Measurements from ENCODE around the gene FBXL12. TPM values are rescaled to one million over a fixed set of nuclear protein-coding genes. Genes with fewer than 3 reads are reported as not detected.

FBXL12 gene, protein sequence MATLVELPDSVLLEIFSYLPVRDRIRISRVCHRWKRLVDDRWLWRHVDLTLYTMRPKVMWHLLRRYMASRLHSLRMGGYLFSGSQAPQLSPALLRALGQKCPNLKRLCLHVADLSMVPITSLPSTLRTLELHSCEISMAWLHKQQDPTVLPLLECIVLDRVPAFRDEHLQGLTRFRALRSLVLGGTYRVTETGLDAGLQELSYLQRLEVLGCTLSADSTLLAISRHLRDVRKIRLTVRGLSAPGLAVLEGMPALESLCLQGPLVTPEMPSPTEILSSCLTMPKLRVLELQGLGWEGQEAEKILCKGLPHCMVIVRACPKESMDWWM
- polyA plus RNA-seq (2013): 24.4 TPM

DNA sequence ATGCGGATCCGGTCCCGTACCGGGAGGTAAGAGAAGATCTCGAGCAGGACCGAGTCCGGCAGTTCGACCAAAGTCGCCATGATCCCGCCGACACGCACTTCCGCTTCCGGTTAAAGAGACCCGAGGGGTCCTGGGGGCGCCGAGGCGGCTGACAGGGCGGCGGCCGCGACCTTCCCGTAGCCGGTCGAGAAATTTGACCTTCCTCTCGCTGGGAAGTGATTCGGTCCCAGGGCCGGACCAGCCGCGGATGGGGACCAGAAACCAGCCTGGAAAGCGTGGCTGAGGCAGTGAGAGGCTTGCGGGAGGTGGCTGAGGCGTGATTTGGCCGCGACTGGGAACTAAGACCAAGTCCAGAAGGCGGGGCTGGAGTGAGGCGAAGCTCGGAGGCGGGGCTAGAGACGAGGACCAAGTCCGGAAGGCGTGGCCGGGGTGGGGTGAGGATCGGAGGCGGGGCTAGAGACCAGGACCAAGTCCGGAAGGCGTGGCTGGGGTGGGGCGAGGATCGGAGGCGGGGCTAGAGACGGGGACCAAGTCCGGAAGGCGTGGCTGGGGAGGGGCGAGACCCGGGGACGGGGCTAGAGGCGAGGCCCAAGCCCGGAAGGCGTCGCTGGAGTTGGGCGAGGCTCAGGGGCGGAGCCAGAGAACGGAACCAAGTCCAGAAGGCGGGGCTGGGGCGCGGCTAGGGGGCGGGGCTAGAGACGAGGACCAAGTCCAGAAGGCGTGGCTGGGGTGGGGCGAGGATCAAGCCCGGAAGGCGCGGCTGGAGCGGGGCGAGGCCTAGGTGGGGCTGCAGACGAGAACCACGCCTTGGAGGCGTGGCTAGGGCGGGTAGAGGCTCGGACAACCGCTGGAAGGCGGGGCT is at the start of gene FBXL12:
TSS of gene FBXL12 (minus strand) at position 346 of the 862 bp plus-strand sequence. CDS start at position 80, 266 bp downstream.
- 0% methylated on average over 74 of the region's 82 CpGs for WGBS (ENCODE audit: insufficient coverage)
- POLR2A ChIA-PET: interaction anchor here (0.6 to 1.7 kb wide), 7 partner anchors 9 to 582 kb away, joined by 3 to 7 read pairs (median 5); partner anchors contain the start of genes UBL5 and ZNF846
- Histone ChIP-seq H3K9me3 (ENCODE audit: control extremely low read depth in 1 of 5, control insufficient read depth in 4 of 5, insufficient read depth in 2 of 5, low read depth in 1 of 5, low read length in 4 of 5) (peaks cover 0 to 3% (median 0%) of the 10 kb centered on the region in 5 experiments), H3K27me3 (replicated peaks in 2 of 5; ENCODE audit: control insufficient read depth in 4 of 5, insufficient read depth in 5 of 5, low read length in 4 of 5) (no peaks in the 10 kb centered on the region), H3K27ac (ENCODE audit: insufficient read depth in 1 of 2, low read depth in 1 of 2, low read length in 2 of 2, poor library complexity in 1 of 2, severe bottlenecking in 2 of 2) (peak within 1 kb of the TSS; percentile 75 to 89), H3K36me3 (ENCODE audit: control insufficient read depth in 4 of 4, insufficient read depth in 4 of 4, low read length in 3 of 4) (peaks cover 2 to 8% (median 5%) of the 10 kb centered on the region in 4 experiments), H3K4me3 (ENCODE audit: control insufficient read depth in 1 of 7, extremely low read depth in 1 of 7, insufficient read depth in 4 of 7, low read depth in 2 of 7, low read length in 6 of 7) (peak within 1 kb of the TSS; percentile 90 to 99 (median 95)), H3K4me1 (ENCODE audit: control extremely low read depth in 1 of 4, control insufficient read depth in 4 of 4, insufficient read depth in 4 of 4, low read length in 3 of 4) (peaks cover 0 to 20% (median 14%) of the 10 kb centered on the region in 4 experiments)
- peak; percentile 99 to 100 (median 99) for DNase-seq
- CTCF ChIA-PET: no interaction called here

DNA sequence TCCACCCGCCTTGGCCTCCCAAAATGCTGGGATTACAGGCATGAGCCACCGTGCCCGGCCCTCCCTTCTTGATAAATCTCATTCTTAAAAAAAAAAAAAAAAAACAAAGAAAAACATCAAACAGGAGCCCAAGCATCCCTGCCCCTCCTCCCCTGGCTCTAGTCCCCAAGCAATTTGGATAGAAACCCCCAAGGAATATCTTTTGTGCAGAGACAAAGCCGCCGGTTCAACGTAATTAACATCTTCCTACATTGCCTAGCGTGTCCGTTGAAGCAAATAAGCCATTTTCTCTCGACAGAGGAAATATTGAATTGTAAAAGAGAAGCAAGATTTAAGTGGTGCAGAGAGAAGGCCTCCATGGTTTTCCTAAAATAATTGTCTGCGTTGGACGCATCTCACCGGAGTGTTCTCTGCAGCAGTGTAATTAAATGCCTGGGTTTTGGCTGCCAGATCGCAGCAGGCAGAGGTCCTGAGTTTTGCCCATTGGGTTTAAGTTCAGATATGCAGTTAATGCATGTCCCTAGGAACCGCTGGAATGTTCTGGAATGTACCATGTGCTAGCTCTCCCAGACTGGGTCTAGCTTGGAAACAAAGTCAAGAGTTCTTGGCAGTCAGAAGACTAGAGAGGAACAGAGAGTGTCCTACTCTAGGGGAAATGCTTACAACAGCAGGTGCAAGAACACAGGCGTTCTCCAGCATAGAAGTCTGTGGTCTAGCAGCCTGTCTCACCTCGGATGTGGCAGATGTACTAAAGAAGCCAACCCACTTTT is 47.0 kb upstream of the FBXL12 start:
- DNase-seq: no peak
- no peaks in the 10 kb centered on the region for H3K27me3 ChIP-seq (replicated peaks in 2 of 5; ENCODE audit: control insufficient read depth in 4 of 5, insufficient read depth in 5 of 5, low read length in 4 of 5)
- CTCF ChIA-PET: no interaction called here
- no peaks in the 10 kb centered on the region for H3K36me3 ChIP-seq (ENCODE audit: control insufficient read depth in 4 of 4, insufficient read depth in 4 of 4, low read length in 3 of 4)
- WGBS (ENCODE audit: insufficient coverage): 100% methylated on average over 8 of the region's 16 CpGs
- no peaks in the 10 kb centered on the region for H3K4me1 ChIP-seq (ENCODE audit: control extremely low read depth in 1 of 4, control insufficient read depth in 4 of 4, insufficient read depth in 4 of 4, low read length in 3 of 4)
- POLR2A ChIA-PET: no interaction called here
- no peaks in the 10 kb centered on the region for H3K9me3 ChIP-seq (ENCODE audit: control extremely low read depth in 1 of 5, control insufficient read depth in 4 of 5, insufficient read depth in 2 of 5, low read depth in 1 of 5, low read length in 4 of 5)
- no peak overlapping the region for H3K27ac ChIP-seq (ENCODE audit: insufficient read depth in 1 of 2, low read depth in 1 of 2, low read length in 2 of 2, poor library complexity in 1 of 2, severe bottlenecking in 2 of 2)
- H3K4me3 ChIP-seq (ENCODE audit: control insufficient read depth in 1 of 7, extremely low read depth in 1 of 7, insufficient read depth in 4 of 7, low read depth in 2 of 7, low read length in 6 of 7): no peak overlapping the region

GRCh38 chr19:9863759-9864158 is 44.9 kb upstream of the FBXL12 start:
- ChIA-PET POLR2A (no interaction called here), CTCF (no interaction called here)
- Histone ChIP-seq H3K27ac (ENCODE audit: insufficient read depth in 1 of 2, low read depth in 1 of 2, low read length in 2 of 2, poor library complexity in 1 of 2, severe bottlenecking in 2 of 2) (no peak overlapping the region), H3K9me3 (ENCODE audit: control extremely low read depth in 1 of 5, control insufficient read depth in 4 of 5, insufficient read depth in 2 of 5, low read depth in 1 of 5, low read length in 4 of 5) (no peaks in the 10 kb centered on the region), H3K27me3 (replicated peaks in 2 of 5; ENCODE audit: control insufficient read depth in 4 of 5, insufficient read depth in 5 of 5, low read length in 4 of 5) (no peaks in the 10 kb centered on the region), H3K4me3 (ENCODE audit: control insufficient read depth in 1 of 7, extremely low read depth in 1 of 7, insufficient read depth in 4 of 7, low read depth in 2 of 7, low read length in 6 of 7) (no peak overlapping the region), H3K36me3 (ENCODE audit: control insufficient read depth in 4 of 4, insufficient read depth in 4 of 4, low read length in 3 of 4) (no peaks in the 10 kb centered on the region), H3K4me1 (ENCODE audit: control extremely low read depth in 1 of 4, control insufficient read depth in 4 of 4, insufficient read depth in 4 of 4, low read length in 3 of 4) (no peaks in the 10 kb centered on the region)
- DNase-seq: no peak
- 80% methylated on average over 3 of the region's 5 CpGs for WGBS (ENCODE audit: insufficient coverage)

DNA sequence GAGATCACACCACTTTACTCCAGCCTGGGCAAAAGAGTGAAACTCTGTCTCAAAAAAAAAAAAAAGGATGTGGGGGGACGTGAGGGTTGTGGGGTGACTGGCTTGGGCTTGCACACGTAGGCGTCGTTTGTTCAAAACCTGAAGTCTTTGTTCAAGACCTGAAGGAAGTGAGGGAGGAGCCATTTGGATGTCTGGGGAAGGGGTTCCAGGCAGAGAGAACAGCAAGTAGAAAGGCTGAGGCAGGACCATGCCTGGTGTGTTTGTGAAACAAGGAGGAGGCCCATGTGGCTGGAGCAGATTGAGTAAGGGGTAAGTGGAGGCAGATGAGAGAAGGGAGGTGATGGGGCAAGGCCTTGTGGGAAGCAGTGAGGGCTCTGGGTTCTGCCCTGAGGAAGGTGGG is 44.1 kb upstream of the FBXL12 start:
- POLR2A ChIA-PET: no interaction called here
- DNase-seq: no peak
- Histone ChIP-seq H3K27me3 (replicated peaks in 2 of 5; ENCODE audit: control insufficient read depth in 4 of 5, insufficient read depth in 5 of 5, low read length in 4 of 5) (no peaks in the 10 kb centered on the region), H3K27ac (ENCODE audit: insufficient read depth in 1 of 2, low read depth in 1 of 2, low read length in 2 of 2, poor library complexity in 1 of 2, severe bottlenecking in 2 of 2) (no peak overlapping the region), H3K4me1 (ENCODE audit: control extremely low read depth in 1 of 4, control insufficient read depth in 4 of 4, insufficient read depth in 4 of 4, low read length in 3 of 4) (peaks cover 0 to 6% (median 6%) of the 10 kb centered on the region in 4 experiments), H3K36me3 (ENCODE audit: control insufficient read depth in 4 of 4, insufficient read depth in 4 of 4, low read length in 3 of 4) (no peaks in the 10 kb centered on the region), H3K9me3 (ENCODE audit: control extremely low read depth in 1 of 5, control insufficient read depth in 4 of 5, insufficient read depth in 2 of 5, low read depth in 1 of 5, low read length in 4 of 5) (no peaks in the 10 kb centered on the region), H3K4me3 (ENCODE audit: control insufficient read depth in 1 of 7, extremely low read depth in 1 of 7, insufficient read depth in 4 of 7, low read depth in 2 of 7, low read length in 6 of 7) (no peak overlapping the region)
- CTCF ChIA-PET: interaction anchor here (1.4 kb wide), 1 partner anchor 8 kb away, joined by 3 read pairs; no protein-coding TSS in a partner anchor
- 66% methylated on average over 3 of the region's 4 CpGs for WGBS (ENCODE audit: insufficient coverage)

DNA sequence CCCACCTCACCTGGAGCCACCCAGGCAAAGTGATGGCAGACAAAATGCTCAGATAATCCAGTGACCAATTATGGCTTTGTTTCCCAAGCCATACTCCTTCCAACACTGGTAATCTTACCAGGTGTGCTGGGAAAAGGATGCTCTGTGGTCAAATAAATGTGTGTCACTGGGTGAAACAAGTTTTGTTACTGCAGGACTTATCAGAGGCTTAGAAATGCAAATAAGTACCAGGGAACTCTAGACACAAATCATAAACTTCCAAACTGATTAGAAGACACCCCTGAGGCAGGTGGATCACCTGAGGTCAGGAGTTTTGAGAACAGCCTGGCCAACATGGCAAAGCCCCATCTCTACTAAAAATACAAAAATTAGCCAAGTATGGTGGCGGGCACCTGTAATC is 42.6 kb upstream of the FBXL12 start:
- Histone ChIP-seq H3K4me3 (ENCODE audit: control insufficient read depth in 1 of 7, extremely low read depth in 1 of 7, insufficient read depth in 4 of 7, low read depth in 2 of 7, low read length in 6 of 7) (no peak overlapping the region), H3K9me3 (ENCODE audit: control extremely low read depth in 1 of 5, control insufficient read depth in 4 of 5, insufficient read depth in 2 of 5, low read depth in 1 of 5, low read length in 4 of 5) (no peaks in the 10 kb centered on the region), H3K27me3 (replicated peaks in 2 of 5; ENCODE audit: control insufficient read depth in 4 of 5, insufficient read depth in 5 of 5, low read length in 4 of 5) (no peaks in the 10 kb centered on the region), H3K4me1 (ENCODE audit: control extremely low read depth in 1 of 4, control insufficient read depth in 4 of 4, insufficient read depth in 4 of 4, low read length in 3 of 4) (peaks cover 0 to 15% (median 12%) of the 10 kb centered on the region in 4 experiments), H3K27ac (ENCODE audit: insufficient read depth in 1 of 2, low read depth in 1 of 2, low read length in 2 of 2, poor library complexity in 1 of 2, severe bottlenecking in 2 of 2) (no peak overlapping the region), H3K36me3 (ENCODE audit: control insufficient read depth in 4 of 4, insufficient read depth in 4 of 4, low read length in 3 of 4) (no peaks in the 10 kb centered on the region)
- CTCF ChIA-PET: interaction anchor here (1.4 kb wide), 1 partner anchor 9 kb away, joined by 3 read pairs; no protein-coding TSS in a partner anchor
- DNase-seq: no peak
- WGBS (ENCODE audit: insufficient coverage): no CpG with 5 or more reads among the region's 1 CpG
- POLR2A ChIA-PET: no interaction called here

DNA sequence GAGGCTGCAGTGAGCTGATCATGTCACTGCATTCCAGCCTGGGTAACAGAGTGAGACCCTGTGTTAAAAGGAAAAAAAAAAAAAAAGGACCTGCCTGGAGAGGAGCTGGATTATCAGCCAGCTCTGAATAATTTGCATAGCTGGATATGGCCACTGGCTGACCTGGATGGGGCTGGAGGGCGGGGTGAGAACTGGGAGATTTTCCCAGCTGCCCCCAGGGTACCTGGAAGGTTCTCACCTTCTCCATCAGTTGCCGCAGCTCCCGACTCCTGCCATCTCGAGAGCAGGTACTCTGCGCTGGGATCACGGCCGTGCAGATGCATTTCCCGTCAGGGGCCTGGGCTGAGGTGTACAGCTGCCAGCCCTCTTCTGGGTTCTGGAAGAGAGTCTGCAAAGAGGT is 41.5 kb upstream of the FBXL12 start:
- no peak overlapping the region for H3K27ac ChIP-seq (ENCODE audit: insufficient read depth in 1 of 2, low read depth in 1 of 2, low read length in 2 of 2, poor library complexity in 1 of 2, severe bottlenecking in 2 of 2)
- CTCF ChIA-PET: interaction anchor here (0.8 kb wide), 1 partner anchor 140 kb away, joined by 3 read pairs; no protein-coding TSS in a partner anchor
- POLR2A ChIA-PET: no interaction called here
- H3K4me3 ChIP-seq (ENCODE audit: control insufficient read depth in 1 of 7, extremely low read depth in 1 of 7, insufficient read depth in 4 of 7, low read depth in 2 of 7, low read length in 6 of 7): no peak overlapping the region
- H3K4me1 ChIP-seq (ENCODE audit: control extremely low read depth in 1 of 4, control insufficient read depth in 4 of 4, insufficient read depth in 4 of 4, low read length in 3 of 4): peaks cover 0 to 15% (median 12%) of the 10 kb centered on the region in 4 experiments
- DNase-seq: no peak
- H3K36me3 ChIP-seq (ENCODE audit: control insufficient read depth in 4 of 4, insufficient read depth in 4 of 4, low read length in 3 of 4): no peaks in the 10 kb centered on the region
- 84% methylated on average over 8 of the region's 8 CpGs for WGBS (ENCODE audit: insufficient coverage)
- H3K9me3 ChIP-seq (ENCODE audit: control extremely low read depth in 1 of 5, control insufficient read depth in 4 of 5, insufficient read depth in 2 of 5, low read depth in 1 of 5, low read length in 4 of 5): no peaks in the 10 kb centered on the region
- H3K27me3 ChIP-seq (replicated peaks in 2 of 5; ENCODE audit: control insufficient read depth in 4 of 5, insufficient read depth in 5 of 5, low read length in 4 of 5): no peaks in the 10 kb centered on the region
